Adrenal gland (tissue), 12 donors: ENCODE data around the gene KRTAP12-1. TPM values are rescaled to one million over a fixed set of nuclear protein-coding genes. Genes with fewer than 3 reads are reported as not detected.

Experiments
- DNase-seq, 7 donors: peaks; one replicate each; pipeline ENCODE4 v3.0.0-alpha.2; 2019 to 2020
- H3K27ac ChIP-seq, 5 donors: fragments of 200-600 bp; sonication (generic) in 4 of 5; 1 replicate in 3 of 5; 2 replicates in 2 of 5; pipeline versions ENCODE4 v1.5.1 to v1.8.0; 2016 to 2020; ENCODE audit warnings: mild to moderate bottlenecking in 1 of 5
- H3K27me3 ChIP-seq: fragments of 200-600 bp; 2 replicates; pipeline ENCODE4 v1.8.0; 2021
- H3K36me3 ChIP-seq, 2 donors: fragments of 200-600 bp; replicated peaks in 1 of 2; 1 replicate in 1 of 2; 2 replicates in 1 of 2; pipeline versions ENCODE4 v1.5.1 to v1.8.0; 2018 to 2022
- H3K4me1 ChIP-seq, 2 donors: fragments of 200-600 bp; replicated peaks in 1 of 2; 1 replicate in 1 of 2; 2 replicates in 1 of 2; pipeline versions ENCODE4 v1.5.1 to v1.8.0; 2018 to 2021
- H3K4me3 ChIP-seq, 4 donors: fragments of 200-600 bp; sonication (generic) in 3 of 4; one replicate each; pipeline ENCODE4 v1.5.1; 2016 to 2018
- H3K9me3 ChIP-seq, 3 donors: fragments of 200-600 bp; sonication (generic) in 1 of 3; replicated peaks in 1 of 3; 1 replicate in 2 of 3; 2 replicates in 1 of 3; pipeline versions ENCODE4 v1.5.1 to v1.8.0; 2016 to 2021
- CTCF ChIP-seq, 6 experiments: fragments of 450-650 bp in 4 of 6; fragments of 200-600 bp in 2 of 6; sonication (generic) in 1 of 6; IDR thresholded peaks; 1 replicate in 5 of 6; 2 replicates in 1 of 6; pipeline versions ENCODE4 v1.5.1 to v1.8.0; 2016 to 2021; ENCODE audit warnings: antibody characterized with exemption in 6 of 6, mild to moderate bottlenecking in 2 of 6, moderate library complexity in 1 of 6
- POLR2A ChIP-seq, 2 donors: fragments of 450-650 bp; IDR thresholded peaks; one replicate each; pipeline ENCODE4 v1.6.1; 2017; ENCODE audit warnings: antibody characterized with exemption in 2 of 2, mild to moderate bottlenecking in 2 of 2, moderate library complexity in 1 of 2
- WGBS, 4 donors: extraction: QIAGEN DNeasy Blood & Tissue Kit in 2 of 4; methylation state at CpG; one replicate each; pipeline versions ENCODE4 v1.1.5 to v1.1.7; 2013 to 2017; 5-methylcytosine and 5-hydroxymethylcytosine counted together
- intact Hi-C, 2 donors: fragments of 100-400 bp; cut with DNase I; formaldehyde crosslinking; loops; one replicate each; pipeline versions ENCODE4 v1.14.1 to v1.15.0; 2022 to 2023
- polyA plus RNA-seq, 3 donors: library from polyadenylated mRNA; stranded (reverse); fragments of 200-250 nt in 2 of 3; fragments of 350-450 nt in 1 of 3; fragmentation: Illumina TruSeq in 1 of 3; extraction: RNeasy Lipid Tissue Mini Kit (QIAGEN cat#74804) in 1 of 3; gene quantifications; one replicate each; pipeline ENCODE4 v1.2.3, GENCODE V29; 2013 to 2014
- total RNA-seq, 9 donors: library from RNA; depleted of rRNA in 4 of 9; stranded (reverse); fragments of >200 nt in 4 of 9; fragments of 120-200 nt in 1 of 9; fragmentation: NEBNext Ultra II Directional in 1 of 9; extraction: Animal tissue kit (Norgen Biotek cat#: 25700) in 1 of 9; gene quantifications; one replicate each; pipeline versions ENCODE4 v1.1.0 to v1.2.4, GENCODE V29; 2013 to 2023
- donor health status: healthy with polysubstance abuse.
- donor health status: Bipolar disorder and iron deficiency.
- donor health status: DM: yes; HTN: yes; CAD: no.
- donor health status: DM: no; HTN: no; CAD: no.
- donor health status: DM: no; HTN: no; CAD: no.
- donor health status: DM: yes; HTN: yes; CAD: no.

The KRTAP12-1 gene
- total and polyA plus RNA-seq, 12 donors = not detected

GRCh38 chr21:44720170-44720569, 38.2 kb upstream of the KRTAP12-1 start:
- 75 to 87% (median 79%) methylated on average over 2 of the region's 2 CpGs for WGBS, 4 donors
- Histone ChIP-seq H3K36me3 (no peaks in the 10 kb centered on the region), H3K4me3 (no peak overlapping the region), H3K27me3 (peaks cover 17% of the 10 kb centered on the region), H3K4me1 (no peaks in the 10 kb centered on the region), H3K27ac (no peak overlapping the region), H3K9me3 (no peaks in the 10 kb centered on the region)
- intact Hi-C loops = no loop called here
- TF ChIP-seq CTCF (IDR thresholded peaks at IDR 0.05) (no peak), POLR2A (IDR thresholded peaks at IDR 0.05) (no peak)
- DNase-seq = no peak

- Histone ChIP-seq H3K4me3 (no peak overlapping the region), H3K4me1 (no peaks in the 10 kb centered on the region), H3K27ac (no peak overlapping the region), H3K9me3 (no peaks in the 10 kb centered on the region), H3K27me3 (peaks cover 13% of the 10 kb centered on the region), H3K36me3 (no peaks in the 10 kb centered on the region)
- no peak for TF ChIP-seq POLR2A (IDR thresholded peaks at IDR 0.05)
- no peak for TF ChIP-seq CTCF (IDR thresholded peaks at IDR 0.05)
- 44 to 52% (median 52%) methylated on average over 6 of the region's 6 CpGs for WGBS, 4 donors
- intact Hi-C loops = no loop called here
- DNase-seq = no peak
Measured at GRCh38 chr21:44718571-44718970, 36.6 kb upstream of the KRTAP12-1 start.

- TF ChIP-seq POLR2A (IDR thresholded peaks at IDR 0.05) (no peak), CTCF (IDR thresholded peaks at IDR 0.05) (no peak)
- Histone ChIP-seq H3K36me3 (no peaks in the 10 kb centered on the region), H3K4me1 (no peaks in the 10 kb centered on the region), H3K4me3 (no peak overlapping the region), H3K9me3 (no peaks in the 10 kb centered on the region), H3K27ac (no peak overlapping the region), H3K27me3 (peaks cover 12% of the 10 kb centered on the region)
- no peak for DNase-seq
- WGBS, 4 donors = 39 to 58% (median 52%) methylated on average over 2 of the region's 2 CpGs
- intact Hi-C loops = no loop called here
Measured at GRCh38 chr21:44718093-44718492, 36.1 kb upstream of the KRTAP12-1 start.

- intact Hi-C loops = no loop called here
- Histone ChIP-seq H3K9me3 (no peaks in the 10 kb centered on the region), H3K36me3 (no peaks in the 10 kb centered on the region), H3K27ac (no peak overlapping the region), H3K27me3 (peaks cover 19% of the 10 kb centered on the region), H3K4me3 (no peak overlapping the region), H3K4me1 (no peaks in the 10 kb centered on the region)
- TF ChIP-seq POLR2A (IDR thresholded peaks at IDR 0.05) = no peak
- TF ChIP-seq CTCF (IDR thresholded peaks at IDR 0.05) = no peak
- DNase-seq = no peak
Measured at GRCh38 chr21:44716984-44717383, 35.0 kb upstream of the KRTAP12-1 start.
